ENCODE data around the gene C1QTNF6. TPM values are rescaled to one million over a fixed set of nuclear protein-coding genes. Genes with fewer than 3 reads are reported as not detected.

C1QTNF6 gene
- total and polyA plus RNA-seq, 3 donors from 2014 or later, result 12.6 to 15.0 (median 14.8) TPM

DNA sequence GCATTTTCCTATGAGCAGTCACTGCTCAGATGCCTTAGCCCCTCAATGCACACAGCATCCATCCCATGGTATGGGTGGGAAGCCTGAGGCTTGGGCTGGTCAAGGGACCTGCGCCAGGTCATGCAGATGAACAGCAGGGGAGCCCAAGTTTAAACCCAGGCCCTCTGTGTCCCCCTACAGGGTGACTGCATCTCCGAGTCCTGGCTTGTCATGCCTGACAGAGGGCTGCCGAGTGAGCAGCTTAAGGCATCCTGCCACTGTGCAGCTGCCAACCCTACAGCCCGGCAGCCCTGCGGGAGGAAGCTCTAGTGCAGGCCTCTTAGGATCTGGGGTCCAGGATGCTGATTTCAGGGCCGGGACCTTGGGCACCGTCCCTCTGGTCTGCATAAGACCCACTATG is 48.3 kb downstream of the C1QTNF6 start:
- TF ChIP-seq, protein P1, sequence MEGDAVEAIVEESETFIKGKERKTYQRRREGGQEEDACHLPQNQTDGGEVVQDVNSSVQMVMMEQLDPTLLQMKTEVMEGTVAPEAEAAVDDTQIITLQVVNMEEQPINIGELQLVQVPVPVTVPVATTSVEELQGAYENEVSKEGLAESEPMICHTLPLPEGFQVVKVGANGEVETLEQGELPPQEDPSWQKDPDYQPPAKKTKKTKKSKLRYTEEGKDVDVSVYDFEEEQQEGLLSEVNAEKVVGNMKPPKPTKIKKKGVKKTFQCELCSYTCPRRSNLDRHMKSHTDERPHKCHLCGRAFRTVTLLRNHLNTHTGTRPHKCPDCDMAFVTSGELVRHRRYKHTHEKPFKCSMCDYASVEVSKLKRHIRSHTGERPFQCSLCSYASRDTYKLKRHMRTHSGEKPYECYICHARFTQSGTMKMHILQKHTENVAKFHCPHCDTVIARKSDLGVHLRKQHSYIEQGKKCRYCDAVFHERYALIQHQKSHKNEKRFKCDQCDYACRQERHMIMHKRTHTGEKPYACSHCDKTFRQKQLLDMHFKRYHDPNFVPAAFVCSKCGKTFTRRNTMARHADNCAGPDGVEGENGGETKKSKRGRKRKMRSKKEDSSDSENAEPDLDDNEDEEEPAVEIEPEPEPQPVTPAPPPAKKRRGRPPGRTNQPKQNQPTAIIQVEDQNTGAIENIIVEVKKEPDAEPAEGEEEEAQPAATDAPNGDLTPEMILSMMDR (IDR thresholded peaks at IDR 0.05), result no peak
- TF ChIP-seq POLR2A (IDR thresholded peaks at IDR 0.05), result no peak
- intact Hi-C loops (cut with DNase I; ENCODE audit: low total_unique reads), result no loop called here
- no peak for DNase-seq
- Histone ChIP-seq H3K27ac (no peak overlapping the region), H3K4me1 (no peaks in the 10 kb centered on the region), H3K27me3 (no peaks in the 10 kb centered on the region), H3K4me3 (no peak overlapping the region), H3K36me3 (ENCODE audit: low read depth, missing control alignments) (no peaks in the 10 kb centered on the region), H3K9me3 (no peaks in the 10 kb centered on the region)
- WGBS, 2 donors, result 80 to 89% methylated on average over 2 to 7 of the region's 7 CpGs

DNA sequence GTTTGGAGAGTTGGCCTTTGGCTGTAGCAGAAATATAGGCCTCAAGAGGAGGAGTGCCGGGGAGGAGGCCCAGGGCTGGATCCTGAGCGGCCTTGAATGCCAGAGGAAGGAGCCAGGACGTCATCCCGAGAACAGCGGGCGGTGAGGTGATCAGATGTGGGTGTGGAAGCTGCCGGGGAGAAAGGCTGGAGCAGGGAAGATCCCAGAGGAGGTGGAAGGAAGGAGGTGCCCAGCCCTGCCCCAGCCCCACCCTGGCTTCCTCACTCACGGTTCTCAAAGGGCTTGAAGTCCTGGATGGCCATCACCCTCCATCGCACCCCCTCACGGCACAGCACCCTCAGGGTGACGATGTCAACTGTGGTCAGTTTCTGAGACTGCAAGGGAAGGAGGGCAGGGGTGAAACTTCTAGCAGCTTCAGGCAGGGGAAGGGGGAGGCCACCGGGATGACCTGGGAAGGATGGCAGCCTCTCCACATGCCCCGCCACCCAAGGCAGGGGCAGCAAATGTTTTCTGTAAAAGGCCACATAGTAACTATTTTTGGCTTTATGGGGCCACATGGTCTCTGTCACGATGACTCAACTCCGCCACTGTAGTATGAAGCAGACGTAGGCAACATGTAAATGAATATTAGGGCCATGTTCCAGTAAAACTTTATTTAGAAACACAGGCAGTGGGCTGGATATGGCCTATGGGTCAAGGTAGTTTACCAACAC is 49.0 kb downstream of the C1QTNF6 start:
- DNase-seq, result no peak
- no peaks in the 10 kb centered on the region for H3K27me3 ChIP-seq
- no peak overlapping the region for H3K4me3 ChIP-seq
- H3K36me3 ChIP-seq (ENCODE audit: low read depth, missing control alignments), result no peaks in the 10 kb centered on the region
- intact Hi-C loops (cut with DNase I; ENCODE audit: low total_unique reads), result no loop called here
- TF ChIP-seq, protein P1 (IDR thresholded peaks at IDR 0.05), result no peak
- no peak for TF ChIP-seq POLR2A (IDR thresholded peaks at IDR 0.05)
- H3K4me1 ChIP-seq, result no peaks in the 10 kb centered on the region
- no peaks in the 10 kb centered on the region for H3K9me3 ChIP-seq
- H3K27ac ChIP-seq, result no peak overlapping the region
- WGBS, 2 donors, result 61 to 69% methylated on average over 13 to 15 of the region's 16 CpGs

DNA sequence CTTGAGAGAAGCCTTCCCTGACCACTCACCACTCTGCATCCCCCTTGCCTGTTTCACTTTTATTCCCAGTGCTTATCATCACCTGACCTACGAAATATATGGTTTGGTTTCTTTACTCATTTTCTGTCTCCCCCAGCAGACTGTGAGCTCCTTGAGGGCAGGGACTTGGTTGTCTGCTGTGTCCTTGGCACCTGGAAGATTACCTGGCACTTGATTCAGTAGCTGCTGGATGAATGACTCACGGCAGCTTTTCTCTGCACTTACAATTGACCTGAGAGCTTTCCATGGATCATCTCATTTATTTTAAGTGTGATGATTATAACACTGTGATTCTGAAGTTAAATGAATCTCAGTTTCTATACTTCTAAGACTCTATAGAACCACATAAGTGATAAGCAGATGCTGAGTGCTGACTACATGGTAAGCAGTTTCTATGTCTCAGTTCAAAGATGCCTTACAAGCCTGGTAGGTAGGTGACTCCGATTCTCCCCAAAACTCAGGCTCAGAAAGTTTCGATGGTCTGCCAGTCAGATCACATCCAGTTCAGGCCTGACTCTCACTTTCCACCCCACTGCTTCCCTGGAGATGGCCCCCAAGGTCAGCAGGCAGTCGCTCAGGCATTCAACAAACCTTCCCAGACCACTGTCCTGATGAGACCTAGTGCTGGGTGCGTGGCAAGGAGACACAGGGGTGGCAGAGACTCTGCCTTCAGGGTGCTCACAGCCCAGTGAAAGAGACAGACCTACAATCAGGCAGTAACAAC is 50.0 kb downstream of the C1QTNF6 start:
- no peaks in the 10 kb centered on the region for H3K4me1 ChIP-seq
- TF ChIP-seq POLR2A (IDR thresholded peaks at IDR 0.05), result no peak
- TF ChIP-seq, protein P1 (IDR thresholded peaks at IDR 0.05), result no peak
- H3K27ac ChIP-seq, result no peak overlapping the region
- H3K27me3 ChIP-seq, result no peaks in the 10 kb centered on the region
- no peak overlapping the region for H3K4me3 ChIP-seq
- intact Hi-C loops (cut with DNase I; ENCODE audit: low total_unique reads), result no loop called here
- H3K9me3 ChIP-seq, result no peaks in the 10 kb centered on the region
- DNase-seq, result no peak
- H3K36me3 ChIP-seq (ENCODE audit: low read depth, missing control alignments), result no peaks in the 10 kb centered on the region
- WGBS, 2 donors, result 72 to 85% methylated on average over 6 of the region's 6 CpGs

- no peak overlapping the region for H3K27ac ChIP-seq
- WGBS, 2 donors, result 74 to 86% methylated on average over 8 of the region's 8 CpGs
- no peaks in the 10 kb centered on the region for H3K4me1 ChIP-seq
- no peak overlapping the region for H3K4me3 ChIP-seq
- no peaks in the 10 kb centered on the region for H3K9me3 ChIP-seq
- intact Hi-C loops (cut with DNase I; ENCODE audit: low total_unique reads), result no loop called here
- no peak for DNase-seq
- no peaks in the 10 kb centered on the region for H3K36me3 ChIP-seq (ENCODE audit: low read depth, missing control alignments)
- TF ChIP-seq POLR2A (IDR thresholded peaks at IDR 0.05), result no peak
- H3K27me3 ChIP-seq, result no peaks in the 10 kb centered on the region
These were observed 50.9 kb downstream of the C1QTNF6 start for GRCh38 chr22:37137131-37137530.

- Histone ChIP-seq H3K4me1 (no peaks in the 10 kb centered on the region), H3K4me3 (no peak overlapping the region), H3K27ac (no peak overlapping the region), H3K36me3 (ENCODE audit: low read depth, missing control alignments) (no peaks in the 10 kb centered on the region), H3K9me3 (no peaks in the 10 kb centered on the region), H3K27me3 (no peaks in the 10 kb centered on the region)
- 76 to 85% methylated on average over 12 of the region's 12 CpGs for WGBS, 2 donors
- intact Hi-C loops (cut with DNase I; ENCODE audit: low total_unique reads), result no loop called here
- TF ChIP-seq, protein P1 (IDR thresholded peaks at IDR 0.05), result no peak
- TF ChIP-seq POLR2A (IDR thresholded peaks at IDR 0.05), result no peak
- no peak for DNase-seq
These were observed 53.0 kb downstream of the C1QTNF6 start for GRCh38 chr22:37135023-37135422.

All from testis (tissue), 3 donors.